GM19238 (cell line): ENCODE measurements around the gene EDARADD.
A peak's percentile ranks its signal among the peaks of the same experiment; 100 is the strongest.

Experiments
- DNase-seq: peaks from one replicate; pipeline ENCODE4 v3.0.0; 2011; ENCODE audit warnings: low spot score; ENCODE audit not compliant: insufficient read length

EDARADD gene

GRCh38 chr1:236392182-236392581 is 1.9 kb upstream of the EDARADD start:
- no peak for DNase-seq

GRCh38 chr1:236394879-236395229 is 768 bp downstream of the EDARADD start:
- DNase-seq = peak; percentile 51

DNA sequence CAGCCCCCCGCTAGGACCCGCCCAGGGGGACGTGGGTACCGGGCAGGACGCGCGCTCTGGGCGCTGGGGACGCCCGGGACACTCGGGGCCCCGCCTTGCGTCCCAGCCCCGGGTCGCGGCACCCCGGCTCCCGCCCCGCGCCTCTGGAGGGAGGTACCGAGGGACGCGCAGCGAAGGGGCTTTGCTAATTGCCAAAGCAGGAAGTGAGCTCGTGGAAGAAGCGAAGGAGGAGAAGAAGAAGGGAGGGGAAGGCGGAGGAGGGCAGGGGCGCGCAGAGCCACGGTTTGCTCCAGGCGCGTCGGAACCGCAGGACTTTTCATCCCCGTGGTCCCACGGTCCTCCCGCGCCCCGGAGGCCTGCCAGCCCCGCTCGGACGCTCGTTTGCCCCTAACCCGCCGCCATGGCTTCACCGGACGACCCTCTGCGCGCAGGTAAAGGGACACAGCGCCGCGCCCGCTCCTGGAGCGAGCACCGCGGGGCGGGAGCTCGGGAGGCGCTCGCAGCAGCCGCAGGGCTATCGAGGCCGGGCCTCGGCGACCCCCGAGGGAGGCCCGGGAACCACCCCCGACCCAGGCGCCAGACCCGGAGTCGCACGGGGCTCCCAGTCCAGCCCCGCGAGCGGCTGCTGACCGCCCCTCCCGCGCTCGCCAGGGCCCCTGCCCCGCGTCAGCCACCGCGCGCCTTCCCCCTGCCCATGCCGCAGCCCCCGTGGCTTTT is 1.3 kb downstream of the EDARADD start:
- DNase-seq = peak; percentile 23

DNA sequence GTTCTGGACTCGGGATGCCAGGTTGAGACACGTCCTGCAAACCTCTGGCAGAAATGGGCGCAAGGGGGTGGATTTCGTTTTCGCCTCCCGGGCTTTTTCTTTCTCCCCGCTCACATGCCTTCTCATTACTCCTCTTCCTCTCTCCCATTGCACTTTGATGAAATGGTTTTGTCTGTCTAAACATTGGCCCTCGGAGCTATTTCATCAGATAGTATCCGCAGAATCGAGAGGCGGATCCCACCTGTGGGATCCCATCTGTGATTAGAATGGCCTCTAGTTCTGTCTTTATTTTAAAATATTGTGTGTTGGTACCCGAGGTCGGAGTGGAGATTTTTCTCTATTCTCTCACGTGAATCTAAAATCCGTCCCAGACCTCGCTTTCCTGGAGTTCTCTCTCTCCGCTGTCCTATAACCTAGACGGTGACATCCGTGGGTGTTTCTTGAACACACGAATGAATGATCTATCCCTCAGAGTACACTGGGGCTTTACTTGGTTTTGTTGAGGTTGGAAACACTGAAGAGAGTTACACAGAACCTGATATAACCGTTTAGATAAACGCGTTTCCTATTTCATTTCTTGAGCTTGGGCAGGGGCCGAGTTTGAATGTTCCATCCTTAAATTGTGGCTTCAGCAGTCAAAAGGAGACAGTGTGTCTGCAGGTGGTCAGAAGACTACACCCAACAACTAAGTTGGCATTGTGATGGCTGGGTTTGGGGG is 2.0 kb downstream of the EDARADD start:
- DNase-seq = peak; percentile 30

DNA sequence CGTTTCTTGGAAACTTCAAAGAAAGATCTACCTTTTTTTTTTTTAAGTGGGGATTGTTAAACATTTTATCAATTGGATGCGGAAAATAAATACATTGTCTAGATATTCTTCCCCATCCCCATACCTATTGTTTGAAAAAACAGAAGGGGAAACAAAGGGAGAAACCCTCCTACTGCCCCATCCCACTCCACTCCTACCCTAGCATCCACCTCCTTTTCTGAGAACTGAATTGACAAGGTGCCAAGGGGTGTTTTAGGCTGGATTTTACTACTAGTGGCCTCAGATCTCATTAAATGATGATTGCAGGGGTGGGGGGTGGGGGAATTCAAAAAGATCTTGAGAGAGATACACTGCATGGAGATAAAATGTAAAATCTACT is 2.6 kb downstream of the EDARADD start:
- no peak for DNase-seq

DNA sequence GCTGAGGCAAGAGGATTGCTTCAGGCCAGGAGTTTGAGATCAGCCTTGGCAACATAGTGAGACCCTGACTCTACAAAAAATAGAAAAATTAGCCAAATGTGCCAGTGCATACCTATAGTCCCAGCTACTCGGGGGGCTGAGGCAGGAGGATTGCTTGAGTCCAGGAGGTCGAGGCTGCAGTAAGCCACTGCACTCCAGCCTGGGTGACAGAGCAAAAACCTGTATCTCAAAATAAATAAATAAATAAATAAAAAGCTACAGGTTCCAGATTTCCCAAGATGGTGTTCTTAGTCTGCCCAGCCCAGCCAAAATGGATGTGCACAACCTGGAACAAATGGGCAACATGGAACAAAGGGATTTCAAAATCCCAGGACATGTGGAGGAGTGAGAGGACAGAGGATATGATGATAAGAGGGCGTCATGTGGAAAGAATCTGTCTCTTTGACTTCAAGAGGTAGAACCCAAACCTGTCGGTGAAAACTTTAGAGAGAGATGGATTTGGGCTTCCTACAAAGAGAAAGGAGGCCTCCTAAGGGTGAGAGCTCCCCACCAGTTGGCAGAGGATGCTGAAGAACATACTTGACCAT is 3.2 kb downstream of the EDARADD start:
- no peak for DNase-seq

GRCh38 chr1:236398538-236398937 is 4.5 kb downstream of the EDARADD start:
- DNase-seq = no peak

DNA sequence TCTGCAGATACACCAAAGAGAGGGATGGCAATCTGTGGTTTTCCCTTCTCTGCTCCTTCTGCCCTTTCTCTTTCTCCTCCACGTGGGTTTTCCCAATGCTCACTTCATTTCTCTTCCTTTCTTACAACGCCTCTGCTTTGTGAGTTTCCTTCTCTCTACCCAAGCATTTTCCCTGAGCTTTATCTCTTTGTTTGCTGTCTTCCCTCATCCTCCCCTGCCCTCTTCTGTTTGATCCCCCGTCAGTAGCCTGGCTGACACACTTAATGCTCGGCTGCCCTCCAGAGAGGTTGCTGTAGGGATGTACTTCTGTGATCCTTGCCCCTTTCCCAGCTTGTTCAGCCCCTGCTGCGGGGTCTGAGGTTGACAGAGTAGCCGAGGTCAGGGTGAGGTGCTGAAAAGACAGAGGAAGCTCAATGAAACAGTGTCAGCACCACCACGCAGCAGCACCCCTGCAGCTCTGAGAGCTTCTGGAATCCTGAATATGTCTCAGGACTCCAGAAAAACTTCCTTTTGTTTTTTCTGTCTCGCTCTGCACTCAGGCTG is 6.0 kb downstream of the EDARADD start:
- DNase-seq = no peak

GRCh38 chr1:236401698-236402097 is 7.6 kb downstream of the EDARADD start:
- DNase-seq = no peak

GRCh38 chr1:236403905-236404696 is 10.0 kb downstream of the EDARADD start:
- DNase-seq = no peak

DNA sequence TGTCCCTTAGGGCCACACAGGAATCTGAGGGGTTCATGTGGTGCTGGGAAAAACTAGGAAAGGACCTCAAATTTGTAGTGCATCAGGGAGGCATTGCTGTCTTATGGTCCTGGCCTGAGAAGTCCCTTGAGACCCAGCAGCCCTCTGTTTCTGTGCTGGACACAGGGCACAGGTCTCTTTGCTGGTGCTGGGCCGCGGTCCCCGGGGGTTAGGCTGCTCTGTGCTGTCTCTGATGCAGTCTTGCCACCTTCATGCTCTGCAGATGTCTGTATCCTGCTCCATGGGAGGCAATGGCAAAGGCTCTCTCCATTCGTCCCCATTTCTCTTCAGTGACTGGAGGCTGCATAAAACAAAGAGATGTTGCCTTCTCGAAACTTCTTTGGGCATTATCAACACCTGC is 13.0 kb downstream of the EDARADD start:
- DNase-seq = no peak

GRCh38 chr1:236413688-236414087 is 19.6 kb downstream of the EDARADD start:
- DNase-seq = no peak

- no peak for DNase-seq
Measured at GRCh38 chr1:236416165-236416564, 22.1 kb downstream of the EDARADD start.

DNA sequence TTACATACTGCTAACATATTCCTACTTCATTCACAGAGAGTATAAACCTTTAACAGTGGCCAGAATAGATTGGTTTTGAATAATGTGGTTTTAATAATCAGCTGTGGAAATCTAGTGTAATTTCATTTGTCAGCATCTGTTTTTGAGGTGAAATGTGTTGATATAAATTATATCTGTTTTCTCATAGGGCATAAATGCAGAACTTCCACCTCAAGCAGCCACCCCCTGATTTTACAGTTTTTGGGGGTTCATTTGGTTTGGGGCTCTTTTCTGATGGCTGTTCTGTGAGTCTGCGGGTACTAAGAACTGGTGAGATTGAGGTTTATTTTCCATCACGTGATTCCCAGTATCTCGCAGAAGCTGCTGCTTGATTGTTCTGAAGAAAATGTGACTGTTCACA is 23.2 kb downstream of the EDARADD start:
- DNase-seq = no peak

DNA sequence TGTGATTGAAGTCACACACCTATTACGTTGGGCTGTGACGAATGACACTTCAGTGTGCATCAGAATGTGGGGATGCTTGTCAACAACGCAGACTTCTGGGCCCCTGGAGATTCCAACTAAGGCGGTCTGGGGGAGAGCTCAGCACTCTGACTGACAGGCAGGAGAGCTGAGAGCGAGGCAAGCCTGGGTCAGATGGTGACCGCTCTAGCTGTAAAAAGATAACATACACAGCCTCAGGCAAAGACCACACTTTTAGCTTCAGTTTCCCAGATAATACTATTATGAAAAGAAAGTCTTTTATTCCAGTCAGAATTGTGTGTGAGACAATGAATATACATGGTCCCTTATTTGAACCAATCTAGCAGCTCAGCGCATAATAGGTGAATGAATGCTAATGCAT is 25.4 kb downstream of the EDARADD start:
- DNase-seq = no peak

GRCh38 chr1:236421022-236421421 is 26.9 kb downstream of the EDARADD start:
- DNase-seq = no peak

DNA sequence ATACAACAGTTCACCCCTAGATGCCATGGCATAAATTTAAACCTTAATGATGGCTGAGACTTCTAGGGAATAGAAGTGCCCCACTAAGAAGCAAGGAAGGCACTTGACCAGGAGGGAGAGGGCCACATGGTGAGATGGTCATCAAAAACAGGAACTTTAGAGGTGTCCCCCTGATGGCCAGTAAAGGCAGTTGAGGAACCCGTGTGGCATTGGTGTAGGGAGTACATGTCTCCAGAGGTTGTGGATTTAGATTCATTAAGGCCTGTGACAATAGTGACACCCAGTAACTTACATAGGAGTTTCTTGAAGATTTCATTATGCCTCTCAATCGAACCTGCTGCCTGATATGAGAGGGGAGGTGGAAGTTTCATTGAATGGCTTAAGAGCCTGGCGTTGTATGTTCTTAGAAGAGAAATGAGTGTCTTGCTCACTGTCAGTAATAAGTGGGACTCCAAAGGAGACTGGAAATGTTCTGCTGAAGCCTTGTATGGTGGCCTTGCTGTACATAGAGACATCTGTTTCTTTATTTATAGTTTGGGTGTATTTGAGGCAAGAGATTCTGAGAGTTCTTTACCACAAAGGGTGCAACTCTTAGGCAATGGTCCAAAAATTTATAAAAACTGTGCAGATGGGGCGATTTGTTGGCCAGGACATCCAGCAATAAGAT is 27.9 kb downstream of the EDARADD start:
- no peak for DNase-seq

DNA sequence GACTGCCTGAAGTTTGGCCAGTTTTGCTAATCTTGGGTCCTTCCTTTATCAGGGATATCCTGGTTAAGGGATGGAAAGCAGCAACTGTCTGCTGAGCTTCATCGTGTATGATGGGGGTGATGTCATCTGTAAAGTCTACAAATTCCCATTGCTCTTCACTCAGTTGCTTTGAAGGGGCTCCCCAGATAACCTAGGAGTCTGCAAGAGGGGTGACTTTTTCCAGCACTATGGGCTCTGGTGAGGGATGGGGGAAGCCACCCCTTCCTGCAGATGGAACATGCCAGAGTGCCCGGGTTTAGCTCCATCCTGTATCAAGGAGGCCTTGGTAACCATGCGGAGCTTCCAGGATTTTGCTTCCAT is 28.4 kb downstream of the EDARADD start:
- DNase-seq = no peak

DNA sequence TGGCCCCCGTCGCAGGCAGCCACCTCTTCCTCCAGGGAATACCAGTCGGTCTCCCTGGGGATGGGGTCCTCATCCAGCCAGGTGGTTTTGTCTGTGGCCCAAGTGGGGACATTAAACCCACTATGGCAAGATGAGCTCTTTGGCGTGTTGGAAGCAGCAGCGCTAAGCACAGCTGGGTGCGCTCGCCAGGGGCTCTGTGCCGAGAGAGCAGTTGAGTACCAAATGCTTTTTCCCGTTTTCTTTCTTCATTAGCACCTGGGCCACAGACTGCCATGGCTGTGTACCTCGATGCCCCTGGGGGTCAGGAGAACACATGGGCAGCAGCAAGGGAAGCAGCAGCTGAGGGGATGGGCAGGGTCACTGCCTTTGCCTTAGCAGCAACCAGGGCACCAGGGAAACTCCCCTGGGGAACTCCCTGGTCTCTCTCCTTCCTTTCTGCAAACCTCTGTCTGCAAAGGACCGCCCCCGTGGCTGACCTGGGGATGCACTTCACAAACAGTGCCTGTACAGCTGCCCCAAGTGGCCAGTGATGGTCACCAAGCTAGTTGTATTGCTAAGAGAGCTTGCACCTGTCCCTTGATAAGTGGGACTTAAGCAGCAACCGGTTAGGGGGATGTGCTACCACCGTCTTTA is 31.1 kb downstream of the EDARADD start:
- peak; percentile 72 for DNase-seq

GRCh38 chr1:236426215-236426614 is 32.1 kb downstream of the EDARADD start:
- no peak for DNase-seq
